HepG2 (cell line): ENCODE data around the gene SLC26A9. TPM values are rescaled to one million over a fixed set of nuclear protein-coding genes. Genes with fewer than 3 reads are reported as not detected.

ENCODE experiments used
- ATAC-seq: fragments of 200-7000 bp; cut with Tn5 transposase; 3 replicates; pipeline ENCODE4 v1.9.1; 2020; ENCODE audit warnings: mild to moderate bottlenecking, moderate library complexity
- BruUV-seq: library from RNA; stranded (reverse); fragments of 400-500 nt; replicated peaks from 2 replicates; lab custom pipeline; 2021; lab: Mats Ljungman, UMichigan
- CTCF ChIA-PET: fragments of 300-600 bp; formaldehyde crosslinking; extraction: SDS; loops from one replicate; lab custom pipeline; 2021; ENCODE audit warnings: low total read pairs, inconsistent platforms, low intra/inter-chr PET ratio; lab: Yijun Ruan, JAX
- POLR2A ChIA-PET: fragments of 350-600 bp; sonication (Branson Sonifier 250); formaldehyde crosslinking; loops from one replicate; lab custom pipeline; 2020; ENCODE audit warnings: antibody characterized with exemption, inconsistent platforms; lab: Yijun Ruan, JAX
- DNase-seq: peaks from one replicate; pipeline ENCODE4 v3.0.0-alpha.2; 2015; ENCODE audit warnings: low spot score
- FAIRE-seq: peaks from 3 replicates; lab custom pipeline; 2011; peaks lifted over from hg19 to GRCh38; lab: Jason Lieb, UNC
- H2AFZ ChIP-seq: one replicate; pipeline ENCODE4 v1.6.1; 2011; ENCODE audit warnings: low read length, inconsistent platforms
- H3K27ac ChIP-seq: fragments of 300-600 bp; 3 replicates; pipeline ENCODE4 v1.8.0; 2011; ENCODE audit warnings: mixed run types, mild to moderate bottlenecking, mixed read lengths, low read length, inconsistent platforms; ENCODE audit not compliant: insufficient read depth; ENCODE audit errors: extremely low read length
- H3K27me3 ChIP-seq, 2 experiments: fragments of 200-600 bp in 1 of 2; 2 replicates in 1 of 2; 3 replicates in 1 of 2; pipeline versions ENCODE4 v1.6.0 to v1.8.0; 2011; ENCODE audit warnings: low read length in 2 of 2, mild to moderate bottlenecking in 2 of 2, moderate library complexity in 2 of 2, inconsistent platforms in 1 of 2; ENCODE audit not compliant: insufficient read depth in 2 of 2, control insufficient read depth in 1 of 2
- H3K36me3 ChIP-seq, 2 experiments: fragments of 200-600 bp in 1 of 2; replicated peaks in 1 of 2; 2 replicates in 1 of 2; 3 replicates in 1 of 2; pipeline versions ENCODE4 v1.5.1 to v1.8.0; 2011; ENCODE audit warnings: low read length in 2 of 2, inconsistent platforms in 1 of 2; ENCODE audit not compliant: insufficient read depth in 2 of 2, control insufficient read depth in 1 of 2
- H3K4me1 ChIP-seq: 2 replicates; pipeline ENCODE4 v1.5.1; 2012; ENCODE audit warnings: low read length, inconsistent platforms; ENCODE audit not compliant: insufficient read depth
- H3K4me2 ChIP-seq: 2 replicates; pipeline ENCODE4 v1.6.0; 2011; ENCODE audit warnings: low read depth, low read length, inconsistent platforms
- H3K4me3 ChIP-seq, 3 experiments: fragments of 200-600 bp in 1 of 3; sonication (generic), shearing (Covaris generic) in 1 of 3; replicated peaks in 1 of 3; 2 replicates each; pipeline ENCODE4 v1.5.1; 2011 to 2016; ENCODE audit warnings: low read length in 3 of 3, inconsistent platforms in 2 of 3, low read depth in 2 of 3, mild to moderate bottlenecking in 2 of 3, control low read depth in 1 of 3, mixed read lengths in 1 of 3; ENCODE audit not compliant: insufficient read depth in 1 of 3
- H3K79me2 ChIP-seq: one replicate; pipeline ENCODE4 v1.6.1; 2011; ENCODE audit warnings: low read length, inconsistent platforms; ENCODE audit not compliant: insufficient read depth
- H3K9ac ChIP-seq: 2 replicates; pipeline ENCODE4 v1.6.0; 2011; ENCODE audit warnings: mild to moderate bottlenecking, low read depth, low read length, inconsistent platforms; ENCODE audit not compliant: insufficient read depth
- H3K9me3 ChIP-seq: 2 replicates; pipeline ENCODE4 v1.5.1; 2012; ENCODE audit warnings: mild to moderate bottlenecking, low read length
- H4K20me1 ChIP-seq: 2 replicates; pipeline ENCODE4 v1.6.0; 2011; ENCODE audit warnings: inconsistent platforms, mild to moderate bottlenecking, low read length, moderate library complexity; ENCODE audit not compliant: insufficient read depth
- HINFP ChIP-seq: sonication (generic); formaldehyde crosslinking; IDR thresholded peaks from 2 replicates; pipeline ENCODE4 v1.4.0; 2020; ENCODE audit warnings: low read depth, mild to moderate bottlenecking, missing genetic modification reagents
- NFATC3 ChIP-seq: sonication (generic); formaldehyde crosslinking; IDR thresholded peaks from 2 replicates; pipeline ENCODE4 v1.5.1; 2020; ENCODE audit warnings: mild to moderate bottlenecking, missing genetic modification reagents
- RBFOX2 ChIP-seq: fragments of 200-400 bp; formaldehyde crosslinking; IDR thresholded peaks from 2 replicates; pipeline ENCODE4 v1.6.1; 2017; ENCODE audit warnings: low read depth, mild to moderate bottlenecking, low read length
- SIX4 ChIP-seq: sonication (generic); formaldehyde crosslinking; IDR thresholded peaks from 2 replicates; pipeline ENCODE4 v1.4.0; 2020; ENCODE audit warnings: missing genetic modification reagents
- STAT6 ChIP-seq: sonication (generic); formaldehyde crosslinking; IDR thresholded peaks from 2 replicates; pipeline ENCODE4 v1.4.0; 2020; ENCODE audit warnings: missing genetic modification reagents, mild to moderate bottlenecking, borderline replicate concordance
- ZNF383 ChIP-seq: sonication (generic); formaldehyde crosslinking; IDR thresholded peaks from 2 replicates; pipeline ENCODE4 v1.4.0; 2020; ENCODE audit warnings: missing genetic modification reagents, mild to moderate bottlenecking, borderline replicate concordance
- ZNF564 ChIP-seq: sonication (generic); formaldehyde crosslinking; IDR thresholded peaks from 2 replicates; pipeline ENCODE4 v1.8.1; 2023; ENCODE audit warnings: mild to moderate bottlenecking, missing genetic modification reagents
- WGBS: methylation state at CpG from one replicate; pipeline ENCODE4 v1.1.6; 2017; ENCODE audit warnings: low lambda C conversion rate; 5-methylcytosine and 5-hydroxymethylcytosine counted together
- in situ Hi-C: cut with HindIII; loops from 2 replicates; pipeline ENCODE4 v1.10.0; 2017; ENCODE audit warnings: low pct_unique_long_range_greater_than_20kb; ENCODE audit not compliant: extremely low pct_ligation_motif_present
- intact Hi-C: fragments of 100-400 bp; cut with micrococcal nuclease; formaldehyde crosslinking; loops from one replicate; pipeline ENCODE4 v1.10.0; 2022; ENCODE audit not compliant: unreplicated experiment
- polyA plus RNA-seq, 8 experiments: library from polyadenylated mRNA; depleted of rRNA in 3 of 8; stranded (reverse) in 7 of 8; unstranded in 1 of 8; fragments of >200 nt; fragmentation: Illumina TruSeq in 4 of 8; extraction: Trizol in 4 of 8; gene quantifications; 2 replicates each; pipeline versions ENCODE4 v1.2.1 to v1.2.3, GENCODE V29; 2011 to 2016; ENCODE audit warnings: low read depth in 4 of 8, missing spikeins in 1 of 8, mixed read lengths in 1 of 8; ENCODE audit not compliant: insufficient read depth in 1 of 8
- total RNA-seq, 5 experiments: library from RNA; depleted of rRNA; stranded (reverse); fragments of >200 nt; fragmentation: Illumina TruSeq; extraction: Trizol; gene quantifications; 2 replicates each; pipeline ENCODE4 v1.2.3, GENCODE V29; 2016; ENCODE audit warnings: low read depth in 1 of 5

Gene SLC26A9
- total and polyA plus RNA-seq, 2 of the 13 experiments (the other 11 are each of a cell fraction or from before 2014, with no cell fraction given) = 0.11 to 0.15 TPM

DNA sequence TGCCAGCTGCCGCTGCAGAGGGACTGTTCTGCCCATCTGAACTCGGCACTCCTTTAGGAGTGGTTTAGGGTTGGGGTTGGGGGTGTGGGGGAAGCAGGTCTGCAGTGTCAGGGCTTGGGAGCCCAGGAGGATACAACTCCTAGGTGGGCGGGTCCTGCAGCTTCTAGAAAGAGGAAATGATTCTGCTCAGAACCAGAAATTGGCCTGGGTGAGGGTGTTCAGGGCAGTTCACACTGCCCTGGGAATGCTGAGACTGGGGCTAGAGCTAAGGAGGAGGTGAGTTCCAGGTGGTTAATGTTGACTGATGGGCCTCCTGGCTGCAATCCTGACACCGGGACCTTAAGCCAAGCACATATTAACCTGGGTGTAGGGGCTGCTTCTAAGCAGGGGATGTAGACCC is 4.8 kb upstream of the SLC26A9 start:
- Histone ChIP-seq H3K9ac (no peak overlapping the region), H3K4me3 (no peak overlapping the region), H3K9me3 (no peaks in the 10 kb centered on the region), H2AFZ (no peak overlapping the region)
- DNase-seq (no peak), FAIRE-seq (no peak)
- ChIA-PET POLR2A (no interaction called here), CTCF (no interaction called here)
- TF ChIP-seq NFATC3 (CRISPR knock-in tag) (no peak), ZNF564 (CRISPR knock-in tag) (no peak), SIX4 (CRISPR knock-in tag) (no peak), RBFOX2 (no peak), HINFP (CRISPR knock-in tag) (no peak), ZNF383 (CRISPR knock-in tag) (no peak), STAT6 (no peak)
- TF ChIP-seq, all 625 proteins: peak for 0
- 17% methylated on average over 4 of the region's 4 CpGs for WGBS
- no peaks in the 10 kb centered on the region for H3K79me2 ChIP-seq
- H4K20me1 ChIP-seq = no peaks in the 10 kb centered on the region
- no peaks in the 10 kb centered on the region for H3K36me3 ChIP-seq
- no peak for ATAC-seq
- no TSS peak for BruUV-seq
- in situ Hi-C loops (no loop called here), intact Hi-C loops (no loop called here)
- no peak overlapping the region for H3K27ac ChIP-seq
- H3K4me1 ChIP-seq = peaks cover 12% of the 10 kb centered on the region
- H3K4me2 ChIP-seq = no peak overlapping the region
- H3K27me3 ChIP-seq = peaks cover 3 to 48% of the 10 kb centered on the region in 2 experiments; a peak in 4 of 5 replicates
